Measurements from ENCODE around the gene BPIFB2. TPM values are rescaled to one million over a fixed set of nuclear protein-coding genes. Genes with fewer than 3 reads are reported as not detected.

Gene BPIFB2
- total RNA-seq, 1 experiment from 2014 or later: 0.15 TPM

- TF ChIP-seq, protein P1, sequence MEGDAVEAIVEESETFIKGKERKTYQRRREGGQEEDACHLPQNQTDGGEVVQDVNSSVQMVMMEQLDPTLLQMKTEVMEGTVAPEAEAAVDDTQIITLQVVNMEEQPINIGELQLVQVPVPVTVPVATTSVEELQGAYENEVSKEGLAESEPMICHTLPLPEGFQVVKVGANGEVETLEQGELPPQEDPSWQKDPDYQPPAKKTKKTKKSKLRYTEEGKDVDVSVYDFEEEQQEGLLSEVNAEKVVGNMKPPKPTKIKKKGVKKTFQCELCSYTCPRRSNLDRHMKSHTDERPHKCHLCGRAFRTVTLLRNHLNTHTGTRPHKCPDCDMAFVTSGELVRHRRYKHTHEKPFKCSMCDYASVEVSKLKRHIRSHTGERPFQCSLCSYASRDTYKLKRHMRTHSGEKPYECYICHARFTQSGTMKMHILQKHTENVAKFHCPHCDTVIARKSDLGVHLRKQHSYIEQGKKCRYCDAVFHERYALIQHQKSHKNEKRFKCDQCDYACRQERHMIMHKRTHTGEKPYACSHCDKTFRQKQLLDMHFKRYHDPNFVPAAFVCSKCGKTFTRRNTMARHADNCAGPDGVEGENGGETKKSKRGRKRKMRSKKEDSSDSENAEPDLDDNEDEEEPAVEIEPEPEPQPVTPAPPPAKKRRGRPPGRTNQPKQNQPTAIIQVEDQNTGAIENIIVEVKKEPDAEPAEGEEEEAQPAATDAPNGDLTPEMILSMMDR (IDR thresholded peaks at IDR 0.05 in 2 of 3, conservative IDR thresholded peaks at IDR 0.05 in 1 of 3; ENCODE audit: borderline replicate concordance in 1 of 3, insufficient read depth in 1 of 3, low read depth in 2 of 3, low read length in 2 of 3): no peak
- TF ChIP-seq RAD21 (IDR thresholded peaks at IDR 0.05; ENCODE audit: low read depth) (no peak), EGR1 (IDR thresholded peaks at IDR 0.05; ENCODE audit: low read depth) (no peak)
- TF ChIP-seq, protein P2, sequence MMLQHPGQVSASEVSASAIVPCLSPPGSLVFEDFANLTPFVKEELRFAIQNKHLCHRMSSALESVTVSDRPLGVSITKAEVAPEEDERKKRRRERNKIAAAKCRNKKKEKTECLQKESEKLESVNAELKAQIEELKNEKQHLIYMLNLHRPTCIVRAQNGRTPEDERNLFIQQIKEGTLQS (IDR thresholded peaks at IDR 0.05): no peak
Measured at GRCh38 chr20:33024243-33024560, 16.7 kb downstream of the BPIFB2 start (continued).

DNA sequence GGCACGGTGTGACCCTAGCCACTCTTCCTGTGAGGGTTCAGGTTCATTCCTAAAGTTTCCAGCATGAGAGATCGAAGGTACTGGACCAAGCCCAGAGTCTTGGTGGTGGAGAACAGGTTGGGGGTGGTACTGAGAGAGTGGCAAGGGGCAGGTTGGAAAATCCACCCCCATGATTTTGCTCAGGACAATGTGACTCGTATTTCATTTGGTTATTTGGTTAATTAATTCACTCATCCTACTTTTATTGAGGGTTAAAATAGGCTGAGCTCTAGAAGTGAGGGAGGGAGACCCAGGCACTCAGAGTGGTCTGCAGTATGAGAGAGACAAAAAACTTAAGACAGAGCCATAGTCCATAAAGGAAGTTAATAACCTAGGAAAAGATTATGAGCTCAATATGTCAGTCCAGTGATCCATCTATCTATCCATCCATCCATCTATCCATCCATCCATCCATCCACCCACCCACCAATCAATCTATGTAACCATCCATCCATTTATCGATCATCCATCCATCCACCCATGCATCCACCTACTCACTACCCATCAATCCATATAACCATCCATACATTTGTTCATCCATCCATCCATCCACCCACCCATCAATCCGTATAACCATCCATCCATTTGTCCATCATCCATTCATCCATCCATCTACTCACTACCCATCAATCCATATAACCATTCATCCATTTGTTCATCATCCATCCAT, 17.3 kb downstream of the BPIFB2 start:
- Histone ChIP-seq H3K36me3 (ENCODE audit: control insufficient read depth in 1 of 2, insufficient read depth in 2 of 2, low read length in 2 of 2) (no peaks in the 10 kb centered on the region), H2AFZ (ENCODE audit: low read depth, low read length, poor library complexity, severe bottlenecking) (no peak overlapping the region), H3K9me3 (ENCODE audit: control insufficient read depth in 1 of 2, insufficient read depth in 1 of 2, low read depth in 1 of 2, low read length in 2 of 2) (no peaks in the 10 kb centered on the region; a peak in 1 of 4 replicates), H3K4me3 (replicated peaks in 1 of 2; ENCODE audit: low read depth in 1 of 2, low read length in 2 of 2) (no peak overlapping the region), H3K27ac (ENCODE audit: low read depth, low read length) (no peak overlapping the region), H3K9ac (ENCODE audit: low read length) (no peak overlapping the region), H3K27me3 (ENCODE audit: insufficient read depth, low read length) (peaks cover 29% of the 10 kb centered on the region; the same call in 1 of the 2 replicates), H3K4me1 (ENCODE audit: control insufficient read depth in 1 of 2, insufficient read depth in 2 of 2, low read length in 2 of 2) (no peaks in the 10 kb centered on the region), H3K79me2 (ENCODE audit: insufficient read depth, low read length) (no peaks in the 10 kb centered on the region), H4K20me1 (ENCODE audit: insufficient read depth) (no peaks in the 10 kb centered on the region), H3K4me2 (ENCODE audit: low read length) (no peak overlapping the region), H3K9me2 (ENCODE audit: insufficient read depth) (no peaks in the 10 kb centered on the region)
- DNase-seq (ENCODE audit: low read depth, low spot score) (no peak), ATAC-seq (no peak)
- no TSS peak for BruUV-seq (replicated peaks)
- no peak for TF ChIP-seq POLR2A (IDR thresholded peaks at IDR 0.05; ENCODE audit: borderline replicate concordance, extremely low read depth, insufficient read depth, insufficient read length)
- TF ChIP-seq FOSL1 (IDR thresholded peaks at IDR 0.05; ENCODE audit: low read depth): no peak
- no peak for TF ChIP-seq EZH2 (IDR thresholded peaks at IDR 0.05)
- no peak for TF ChIP-seq ELF1 (IDR thresholded peaks at IDR 0.05; ENCODE audit: borderline replicate concordance, low read depth)
- TF ChIP-seq JUND (IDR thresholded peaks at IDR 0.05): no peak
- CTCF ChIA-PET: no interaction called here
- intact Hi-C loops (cut with micrococcal nuclease): no loop called here
- POLR2A ChIA-PET: no interaction called here
- RAD21 ChIA-PET (ENCODE audit: low non-redundant PET in 1 of 2, low total read pairs in 2 of 2, uncharacterized antibody in 2 of 2, unreplicated experiment in 2 of 2): no interaction called here

Measured in HCT116 (cell line).